ENCODE data around the gene CDH23. TPM values are rescaled to one million over a fixed set of nuclear protein-coding genes. Genes with fewer than 3 reads are reported as not detected.

The CDH23 gene
- total and polyA plus RNA-seq, 9 of the 15 experiments (the other 6 are each of a cell fraction or from before 2014, with no cell fraction given), result 0.18 to 1.2 (median 0.47) TPM

GRCh38 chr10:71537681-71538080, 141.0 kb downstream of the CDH23 start:
- Histone ChIP-seq H3K4me1 (replicated peaks in 1 of 2; ENCODE audit: control insufficient read depth in 2 of 2, insufficient read depth in 2 of 2, low read length in 2 of 2) (peaks cover 0 to 25% of the 10 kb centered on the region in 2 experiments; a peak in 4 of 5 replicates), H3K79me2 (ENCODE audit: control insufficient read depth, insufficient read depth, low read length) (no peaks in the 10 kb centered on the region), H3K4me3 (no peak overlapping the region), H3K27me3 (ENCODE audit: control insufficient read depth in 2 of 2, insufficient read depth in 2 of 2, low read length in 2 of 2) (peaks cover 6 to 61% of the 10 kb centered on the region in 2 experiments; a peak in 4 of 5 replicates), H3K9me1 (ENCODE audit: control insufficient read depth, insufficient read depth, low read length) (no peaks in the 10 kb centered on the region), H3K9ac (ENCODE audit: insufficient read depth in 1 of 2, low read depth in 2 of 2, low read length in 2 of 2) (no peak overlapping the region), H3K27ac (ENCODE audit: extremely low read depth, low read depth, low read length) (no peak overlapping the region), H3K9me3 (replicated peaks; ENCODE audit: control insufficient read depth, insufficient read depth, low read depth, low read length) (no peaks in the 10 kb centered on the region), H3K4me2 (ENCODE audit: insufficient read depth, low read length) (no peak overlapping the region), H2AFZ (ENCODE audit: low read depth, low read length) (no peak overlapping the region), H3K36me3 (ENCODE audit: control insufficient read depth, insufficient read depth, low read length) (no peaks in the 10 kb centered on the region), H4K20me1 (replicated peaks; ENCODE audit: control insufficient read depth, insufficient read depth, low read length) (0 out of 2 replicates have a peak, but pooled peaks cover 4% of the 10 kb centered on the region)
- in situ Hi-C loops (cut with MboI) (no loop called here), intact Hi-C loops (cut with micrococcal nuclease) (no loop called here)
- ATAC-seq, result no peak
- no peak for DNase-seq (ENCODE audit: extremely low read depth in 1 of 4, low spot score in 3 of 4)
- ChIA-PET POLR2A (interaction anchor here (0.7 to 1.0 kb wide), 2 partner anchors 15 to 76 kb away, joined by 3 to 4 read pairs; no protein-coding TSS in a partner anchor), CTCF (ENCODE audit: low intra/inter-chr PET ratio) (no interaction called here)
- TF ChIP-seq NUFIP1 (IDR thresholded peaks at IDR 0.05; ENCODE audit: partially characterized antibody) (no peak), RBM25 (IDR thresholded peaks at IDR 0.05; ENCODE audit: low read depth, low read length, severe bottlenecking) (peak; percentile 32)
- BruUV-seq (replicated peaks), result no TSS peak
- 13% methylated on average over 7 of the region's 7 CpGs for WGBS (ENCODE audit: insufficient coverage, low coverage, missing lambda C conversion rate)
- FAIRE-seq, result no peak

DNA sequence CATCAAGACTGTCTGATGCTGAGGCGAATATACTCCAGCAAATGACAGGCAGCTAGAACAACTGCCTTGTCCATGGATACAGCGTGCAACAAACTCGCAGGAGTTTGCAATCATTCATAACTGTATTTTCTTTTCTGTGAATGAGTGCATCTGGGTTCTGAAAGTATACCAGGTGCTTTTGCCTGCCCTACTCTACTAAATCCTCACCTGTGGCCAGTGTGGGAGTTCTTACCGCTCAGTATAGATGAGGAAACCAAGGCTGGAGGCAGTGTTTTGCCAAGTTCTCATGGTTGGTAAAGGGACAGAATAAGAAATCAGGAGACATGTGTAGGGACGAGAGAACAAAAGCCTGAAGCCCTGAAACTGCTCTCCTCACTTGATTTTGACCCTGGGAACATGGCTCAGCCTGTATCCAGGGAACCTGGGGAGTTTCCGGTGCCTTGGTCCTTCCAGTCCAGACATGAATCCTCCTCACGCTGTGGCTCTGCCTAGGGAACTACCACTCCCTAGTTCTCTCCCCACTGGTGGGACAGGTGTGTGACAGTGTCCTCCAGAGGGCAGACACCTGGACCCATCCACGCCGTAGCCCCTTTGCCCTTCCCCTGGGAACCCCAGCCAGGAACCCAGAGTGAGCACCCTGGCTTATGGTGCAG, 142.0 kb downstream of the CDH23 start:
- Histone ChIP-seq H3K79me2 (ENCODE audit: control insufficient read depth, insufficient read depth, low read length) (no peaks in the 10 kb centered on the region), H4K20me1 (replicated peaks; ENCODE audit: control insufficient read depth, insufficient read depth, low read length) (0 out of 2 replicates have a peak, but pooled peaks cover 4% of the 10 kb centered on the region), H3K9me1 (ENCODE audit: control insufficient read depth, insufficient read depth, low read length) (no peaks in the 10 kb centered on the region), H3K27ac (ENCODE audit: extremely low read depth, low read depth, low read length) (no peak overlapping the region), H3K4me3 (no peak overlapping the region), H3K4me2 (ENCODE audit: insufficient read depth, low read length) (no peak overlapping the region), H3K27me3 (ENCODE audit: control insufficient read depth in 2 of 2, insufficient read depth in 2 of 2, low read length in 2 of 2) (peaks cover 6 to 72% of the 10 kb centered on the region in 2 experiments; a peak in 4 of 5 replicates), H3K9me3 (replicated peaks; ENCODE audit: control insufficient read depth, insufficient read depth, low read depth, low read length) (no peaks in the 10 kb centered on the region), H3K36me3 (ENCODE audit: control insufficient read depth, insufficient read depth, low read length) (no peaks in the 10 kb centered on the region), H3K9ac (ENCODE audit: insufficient read depth in 1 of 2, low read depth in 2 of 2, low read length in 2 of 2) (no peak overlapping the region), H2AFZ (ENCODE audit: low read depth, low read length) (no peak overlapping the region), H3K4me1 (replicated peaks in 1 of 2; ENCODE audit: control insufficient read depth in 2 of 2, insufficient read depth in 2 of 2, low read length in 2 of 2) (peaks cover 0 to 25% of the 10 kb centered on the region in 2 experiments; a peak in 4 of 5 replicates)
- DNase-seq (ENCODE audit: extremely low read depth in 1 of 4, low spot score in 3 of 4) (no peak), FAIRE-seq (no peak), ATAC-seq (no peak)
- no TSS peak for BruUV-seq (replicated peaks)
- whole genome bisulfite sequencing (ENCODE audit: insufficient coverage, low coverage, missing lambda C conversion rate), result 19% methylated on average over 9 of the region's 9 CpGs
- ChIA-PET POLR2A (interaction anchor here (0.6 kb wide), 2 partner anchors 7 to 25 kb away, joined by 3 to 4 read pairs; no protein-coding TSS in a partner anchor), CTCF (ENCODE audit: low intra/inter-chr PET ratio) (no interaction called here)
- in situ Hi-C loops (cut with MboI) (no loop called here), intact Hi-C loops (cut with micrococcal nuclease) (no loop called here)
- TF ChIP-seq ZSCAN29 (IDR thresholded peaks at IDR 0.05) (no peak), PYGO2 (tag; IDR thresholded peaks at IDR 0.05) (no peak), ZNF143 (CRISPR knock-in tag; IDR thresholded peaks at IDR 0.05) (no peak), ILK (tag; IDR thresholded peaks at IDR 0.05; ENCODE audit: borderline replicate concordance, low read depth) (no peak), SPI1 (IDR thresholded peaks at IDR 0.05; ENCODE audit: borderline replicate concordance, low read depth, low read length) (no peak), ZFP30 (CRISPR knock-in tag; IDR thresholded peaks at IDR 0.05; ENCODE audit: borderline replicate concordance) (no peak), SREBF2 (CRISPR knock-in tag; IDR thresholded peaks at IDR 0.05) (no peak)
- TF ChIP-seq, protein P1, sequence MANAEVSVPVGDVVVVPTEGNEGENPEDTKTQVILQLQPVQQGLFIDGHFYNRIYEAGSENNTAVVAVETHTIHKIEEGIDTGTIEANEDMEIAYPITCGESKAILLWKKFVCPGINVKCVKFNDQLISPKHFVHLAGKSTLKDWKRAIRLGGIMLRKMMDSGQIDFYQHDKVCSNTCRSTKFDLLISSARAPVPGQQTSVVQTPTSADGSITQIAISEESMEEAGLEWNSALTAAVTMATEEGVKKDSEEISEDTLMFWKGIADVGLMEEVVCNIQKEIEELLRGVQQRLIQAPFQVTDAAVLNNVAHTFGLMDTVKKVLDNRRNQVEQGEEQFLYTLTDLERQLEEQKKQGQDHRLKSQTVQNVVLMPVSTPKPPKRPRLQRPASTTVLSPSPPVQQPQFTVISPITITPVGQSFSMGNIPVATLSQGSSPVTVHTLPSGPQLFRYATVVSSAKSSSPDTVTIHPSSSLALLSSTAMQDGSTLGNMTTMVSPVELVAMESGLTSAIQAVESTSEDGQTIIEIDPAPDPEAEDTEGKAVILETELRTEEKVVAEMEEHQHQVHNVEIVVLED (CRISPR knock-in tag; IDR thresholded peaks at IDR 0.05), result no peak
